Heart right ventricle (tissue), 16 donors: ENCODE results near the gene ATG4D. TPM values are rescaled to one million over a fixed set of nuclear protein-coding genes. Genes with fewer than 3 reads are reported as not detected.

Source experiments
- ATAC-seq, 8 donors: fragments of 200-7000 bp; cut with Tn5 transposase; one replicate each; pipeline ENCODE4 v1.9.1; 2020; ENCODE audit warnings: mild to moderate bottlenecking in 8 of 8, moderate library complexity in 8 of 8, moderate number of reproducible peaks in 1 of 8
- DNase-seq, 2 donors: peaks; one replicate each; pipeline ENCODE4 v3.0.0-alpha.2; 2020
- H3K27ac ChIP-seq, 10 donors: fragments of 200-600 bp; sonication (generic) in 2 of 10; one replicate each; pipeline versions ENCODE4 v1.5.0 to v1.8.0; 2020 to 2022; ENCODE audit warnings: mild to moderate bottlenecking in 3 of 10
- H3K27me3 ChIP-seq, 7 donors: fragments of 200-600 bp; one replicate each; pipeline ENCODE4 v1.8.0; 2021 to 2022; ENCODE audit warnings: mild to moderate bottlenecking in 2 of 7
- H3K36me3 ChIP-seq, 9 donors: fragments of 200-600 bp; sonication (generic) in 1 of 9; one replicate each; pipeline versions ENCODE4 v1.5.0 to v1.8.0; 2020 to 2022; ENCODE audit warnings: mild to moderate bottlenecking in 2 of 9
- H3K4me1 ChIP-seq, 9 donors: fragments of 200-600 bp; sonication (generic) in 1 of 9; one replicate each; pipeline versions ENCODE4 v1.5.0 to v1.8.0; 2020 to 2022; ENCODE audit warnings: mild to moderate bottlenecking in 4 of 9
- H3K4me3 ChIP-seq, 10 donors: fragments of 200-600 bp; sonication (generic) in 2 of 10; one replicate each; pipeline versions ENCODE4 v1.5.0 to v1.8.0; 2020 to 2022; ENCODE audit warnings: mild to moderate bottlenecking in 7 of 10, moderate library complexity in 2 of 10
- H3K9me3 ChIP-seq, 11 donors: fragments of 200-600 bp in 10 of 11; sonication (generic) in 2 of 11; one replicate each; pipeline versions ENCODE4 v1.5.0 to v1.8.0; 2013 to 2022; ENCODE audit warnings: mild to moderate bottlenecking in 2 of 11, control low read depth in 1 of 11, moderate library complexity in 1 of 11
- CTCF ChIP-seq, 9 donors: fragments of 200-600 bp; sonication (generic) in 2 of 9; IDR thresholded peaks; one replicate each; pipeline versions ENCODE4 v1.5.0 to v1.8.0; 2021 to 2022; ENCODE audit warnings: antibody characterized with exemption in 9 of 9, mild to moderate bottlenecking in 5 of 9, moderate library complexity in 1 of 9
- WGBS, 2 donors: extraction: QIAGEN DNeasy Blood & Tissue Kit; methylation state at CpG; one replicate each; pipeline ENCODE4 v1.1.7; 2013; ENCODE audit warnings: inconsistent platforms in 1 of 2; 5-methylcytosine and 5-hydroxymethylcytosine counted together
- intact Hi-C, 10 donors: fragments of 100-400 bp; cut with DNase I; formaldehyde crosslinking; loops; one replicate each; pipeline versions ENCODE4 v1.11.1 to v1.14.2; 2022
- polyA plus RNA-seq, 2 donors: library from polyadenylated mRNA; stranded (reverse); fragments of 200-250 nt; gene quantifications; one replicate each; pipeline ENCODE4 v1.2.3, GENCODE V29; 2013
- total RNA-seq, 10 donors: library from RNA; stranded (reverse); fragmentation: NEBNext Ultra II Directional in 3 of 10; extraction: Animal tissue kit (Norgen Biotek cat#: 25700) in 3 of 10; gene quantifications; one replicate each; pipeline versions ENCODE4 v1.2.1 to v1.2.4, GENCODE V29; 2021 to 2023
- donor health status: Arrhythmogenic right ventricular cardiomyopathy.
- donor health status: ischemic (EF 13 %, LVEDD 7.1; RV severe dilation, severe dysfunction).
- donor health status: healthy with polysubstance abuse.
- donor health status: DM: no; HTN: yes; CAD: no.
- donor health status: DM: no; HTN: no; CAD: no.
- donor health status: ischemic (EF 25% LVEDD 6.9; RV normal size, moderate dysfunction).
- donor health status: ischemic (EF 25% LVEDD 5.7; RV mildly dilated, moderate dysfunction).
- donor health status: healthy.
- donor health status: DM: yes; HTN: yes; CAD: no.
- donor health status: Ischemic cardiomyopathy.
- donor health status: ischemic (EF 35%, LVEDD 5.7; RV mildly dilated, moderate dysfunction).
- donor health status: nonischemic (EF 11% LVEDD 7.7; RV severe dilation, severe dysfunction).
- donor health status: DM: yes; HTN: yes; CAD: no.
- donor health status: PGD.
- donor health status: ischemic (EF 29% LVEDD 5.4; RV normal size, mild dysfunction).
- donor health status: nonischemic (EF 23%, LVEDD 6.1; RV moderate dilation, normal function).

Gene ATG4D
- total and polyA plus RNA-seq, 12 donors = 47.6 to 66.2 (median 57.3) TPM

- WGBS, 2 donors = 82 to 95% methylated on average over 6 of the region's 6 CpGs
- H3K4me3 ChIP-seq = no peak overlapping the region
- no peaks in the 10 kb centered on the region for H3K9me3 ChIP-seq
- H3K27ac ChIP-seq = no peak overlapping the region
- no peak for TF ChIP-seq CTCF (IDR thresholded peaks at IDR 0.05)
- H3K27me3 ChIP-seq = peaks cover 0 to 5% (median 0%) of the 10 kb centered on the region in 7 donors
- intact Hi-C loops = loop anchor here in 3 of 10 donors (10.0 kb wide), 1 partner anchor 173 kb away; the partner anchor contains the start of gene CDC37 (in 3 of the 3)
- ATAC-seq (no peak), DNase-seq (no peak)
- peaks cover 0 to 6% (median 0%) of the 10 kb centered on the region in 9 donors for H3K4me1 ChIP-seq
- H3K36me3 ChIP-seq = no peaks in the 10 kb centered on the region
Observed at GRCh38 chr19:10577951-10578350, 34.2 kb downstream of the ATG4D start.

GRCh38 chr19:10580979-10581631 is 37.4 kb downstream of the ATG4D start:
- Histone ChIP-seq H3K27me3 (peaks cover 0 to 5% (median 0%) of the 10 kb centered on the region in 7 donors), H3K27ac (no peak overlapping the region), H3K4me3 (peak overlapping the region in 4 of 10 donors; percentile 11 to 26 (median 18)), H3K9me3 (no peaks in the 10 kb centered on the region), H3K36me3 (no peaks in the 10 kb centered on the region), H3K4me1 (peaks cover 0 to 13% (median 0%) of the 10 kb centered on the region in 9 donors)
- ATAC-seq (peak; percentile 74 to 93 (median 86)), DNase-seq (peak; percentile 84 to 88)
- TF ChIP-seq CTCF (IDR thresholded peaks at IDR 0.05) = peak; percentile 97 to 100 (median 98)
- WGBS, 2 donors = 22% methylated on average over 31 of the region's 31 CpGs
- intact Hi-C loops = loop anchor here (1.0 to 10.0 kb wide), 6 partner anchors 63 to 214 kb away; partner anchors contain the start of gene QTRT1 (in 2 of the 10)

GRCh38 chr19:10582091-10582490 is 38.4 kb downstream of the ATG4D start:
- intact Hi-C loops = loop anchor here in 5 of 10 donors (1.0 to 10.0 kb wide), 3 partner anchors 62 to 213 kb away; no protein-coding TSS in a partner anchor

More at GRCh38 chr19:10582091-10582490, 38.4 kb downstream of the ATG4D start:
- ATAC-seq (no peak), DNase-seq (no peak)
- H3K9me3 ChIP-seq = no peaks in the 10 kb centered on the region
- peaks cover 0 to 13% (median 0%) of the 10 kb centered on the region in 9 donors for H3K4me1 ChIP-seq
- peaks cover 0 to 12% (median 6%) of the 10 kb centered on the region in 7 donors for H3K27me3 ChIP-seq
- no peak overlapping the region for H3K27ac ChIP-seq
- H3K36me3 ChIP-seq = no peaks in the 10 kb centered on the region
- H3K4me3 ChIP-seq = no peak overlapping the region
- 90 to 93% methylated on average over 13 of the region's 13 CpGs for WGBS, 2 donors
- no peak for TF ChIP-seq CTCF (IDR thresholded peaks at IDR 0.05)
